Amniotic stem cell (primary cell): ENCODE measurements around the gene SMARCB1.
A peak's percentile ranks its signal among the peaks of the same experiment; 100 is the strongest.
"Not testable (repeated sequence)": the region's sequence is repeated elsewhere in the genome, so short reads cannot be mapped to it uniquely, and the experiment has no call there.

Source experiments
- DNase-seq: peaks from one replicate; lab custom pipeline; 2025; lab: John Stamatoyannopoulos, UW

SMARCB1 gene

DNA sequence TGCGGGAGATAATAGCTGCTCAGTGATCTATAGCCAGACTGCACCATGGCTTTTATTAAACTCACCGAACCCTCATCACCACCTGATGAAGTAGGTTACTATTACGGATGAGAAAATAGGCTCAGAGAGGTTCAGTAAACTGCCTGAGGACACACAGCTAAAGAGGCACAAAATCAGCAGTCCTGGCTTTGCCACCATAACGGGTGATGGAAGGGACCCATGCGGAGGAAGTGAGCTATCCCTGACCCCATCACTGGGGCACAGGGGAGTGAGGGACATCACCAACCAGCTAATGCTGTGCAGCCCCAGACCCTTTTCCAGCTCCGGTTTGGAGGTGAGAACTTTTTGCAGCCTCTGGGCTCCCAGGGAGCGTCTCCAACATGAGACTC, 59.3 kb downstream of the SMARCB1 start:
- DNase-seq = no peak

DNA sequence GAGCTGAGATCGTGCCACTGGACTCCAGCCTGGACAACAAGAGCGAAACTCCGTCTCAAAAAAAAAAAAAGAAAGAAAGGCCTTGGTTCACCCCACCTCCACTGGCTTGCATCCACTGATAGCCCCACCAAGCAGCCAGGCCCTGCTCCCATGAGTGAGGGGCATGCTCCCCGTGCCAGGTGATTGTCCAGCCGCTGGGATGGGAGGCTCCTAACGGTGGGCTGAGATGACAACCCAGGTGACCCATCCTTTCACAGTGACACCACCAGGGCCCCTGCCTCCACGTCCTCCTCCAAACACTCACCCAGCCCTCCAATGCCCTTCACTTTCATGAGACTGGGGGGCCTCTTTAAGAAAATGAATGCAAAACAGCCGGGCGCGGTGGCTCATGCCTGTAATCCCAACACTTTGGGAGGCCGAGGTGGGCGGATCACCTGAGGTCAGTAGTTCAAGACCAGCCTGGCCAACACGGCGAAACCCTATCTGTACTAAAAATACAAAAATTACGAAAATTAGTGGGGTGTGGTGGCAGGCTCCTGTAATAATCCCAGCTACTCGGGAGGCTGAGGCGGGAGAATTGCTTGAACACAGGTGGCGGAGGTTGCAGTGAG, 60.6 kb downstream of the SMARCB1 start:
- no peak for DNase-seq

DNA sequence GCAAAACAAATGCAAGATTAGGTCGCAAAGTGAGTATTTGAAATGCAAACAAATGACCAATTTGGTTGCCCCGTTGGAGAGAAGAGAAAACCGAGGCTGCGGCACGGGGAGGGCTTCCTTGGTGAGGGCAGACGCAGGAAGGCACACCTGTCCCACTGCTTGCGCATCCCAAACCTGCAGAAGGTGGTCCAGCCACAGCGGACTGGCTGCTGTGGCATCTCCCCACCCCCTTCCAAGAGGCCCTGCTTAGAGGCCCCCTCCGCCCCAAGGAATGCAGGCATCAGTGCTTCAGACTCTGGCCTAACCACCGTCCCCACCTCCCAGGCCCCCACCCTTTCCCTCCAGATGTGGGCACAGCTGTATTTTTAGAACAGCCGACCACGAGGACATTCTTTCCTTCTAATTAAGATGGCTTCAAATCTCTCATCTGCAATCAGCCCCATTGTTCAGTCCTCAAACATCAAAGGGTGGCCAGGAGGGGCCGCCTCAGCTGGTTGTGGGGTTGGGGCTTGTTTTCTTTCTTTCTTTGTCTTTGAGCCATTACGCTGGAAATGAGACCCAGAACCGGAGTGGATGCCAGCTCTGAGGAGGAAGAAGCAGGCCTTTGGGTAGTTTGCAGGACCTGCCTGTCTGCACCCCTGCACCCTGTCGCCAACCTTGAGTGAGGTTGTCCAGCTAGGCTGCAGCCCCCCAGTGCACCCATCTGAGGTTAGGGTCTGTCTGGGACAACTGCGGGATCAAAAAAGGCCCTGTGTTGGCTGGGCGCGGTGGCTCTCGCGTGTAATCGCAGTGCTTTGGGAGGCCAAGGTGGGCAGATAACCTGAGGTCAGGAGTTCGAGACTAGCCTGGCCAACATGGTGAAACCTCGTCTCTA, 61.5 kb downstream of the SMARCB1 start:
- DNase-seq = no peak

DNA sequence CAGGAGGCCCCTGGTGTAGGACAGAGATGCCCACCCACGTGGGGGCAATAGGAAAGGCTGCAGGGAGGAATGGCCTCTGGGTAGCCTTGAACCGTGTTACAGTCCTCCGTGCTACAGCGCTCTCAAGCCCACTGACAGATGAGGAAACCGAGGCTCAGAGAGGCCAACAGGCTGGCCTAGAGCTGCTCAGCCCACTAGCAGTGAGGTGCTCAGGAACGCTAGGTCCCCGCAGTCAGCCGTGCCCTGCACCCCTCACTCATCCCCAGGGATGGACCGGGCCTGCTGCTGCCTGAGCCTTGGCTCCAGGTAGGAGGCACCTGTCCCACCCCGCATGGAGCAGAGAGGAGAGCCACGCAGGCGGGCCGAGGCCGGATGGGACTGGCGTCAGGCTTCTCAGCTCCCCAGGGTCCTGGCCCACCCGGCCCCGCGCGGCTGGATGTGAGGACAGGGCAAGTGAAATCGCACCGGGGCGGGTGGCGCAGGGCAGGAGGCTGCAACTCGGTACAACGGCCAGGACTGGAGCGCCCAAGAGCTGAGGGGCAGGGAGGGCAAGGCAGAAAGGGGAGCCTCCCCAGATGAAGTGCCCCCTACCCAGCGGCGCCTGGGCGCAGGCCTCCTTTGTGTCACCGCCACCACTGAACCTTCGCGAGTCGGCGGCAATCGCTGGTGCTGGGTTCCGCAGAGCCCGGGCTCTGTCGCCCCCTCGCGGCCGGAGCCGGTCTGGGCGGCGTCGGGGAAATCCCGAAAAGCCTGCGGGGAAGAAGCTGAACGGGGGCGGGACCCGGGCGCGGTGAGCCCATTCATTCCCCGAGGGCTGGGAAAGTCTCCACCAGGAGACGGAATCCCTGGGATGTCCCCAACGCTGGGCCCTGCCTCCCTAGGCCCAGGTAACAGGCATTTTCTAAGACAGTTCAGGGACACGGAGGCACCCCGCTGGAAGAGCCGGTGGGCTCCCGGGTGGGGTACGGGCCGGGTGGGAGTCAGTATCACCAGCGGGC, 62.5 kb downstream of the SMARCB1 start:
- DNase-seq = peak; percentile 55

DNA sequence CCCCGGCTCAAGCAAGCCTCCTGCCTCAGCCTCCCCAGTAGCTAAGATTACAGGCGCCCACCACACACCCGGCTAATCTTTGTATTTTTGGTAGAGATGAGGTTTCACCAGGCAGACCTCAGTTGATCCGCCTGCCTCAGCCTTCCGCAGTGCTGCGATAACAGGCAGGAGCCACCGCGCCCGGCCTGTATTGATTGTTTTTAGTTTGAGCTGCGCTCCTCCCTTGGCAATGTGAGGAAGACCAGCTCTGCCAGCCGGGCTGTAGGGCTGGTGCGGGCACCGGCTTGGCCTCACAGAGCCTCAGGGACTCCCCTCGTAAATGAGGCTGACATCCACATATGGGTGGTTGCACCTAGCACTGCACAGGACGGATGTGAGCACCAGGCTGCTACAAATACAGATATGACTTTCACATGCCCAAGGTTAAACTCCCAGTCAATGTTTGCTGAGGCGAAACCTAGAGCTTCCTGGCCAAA, 63.4 kb downstream of the SMARCB1 start:
- DNase-seq = no peak

GRCh38 chr22:23856721-23857605, 70.2 kb downstream of the SMARCB1 start:
- peak; percentile 36 for DNase-seq

- peak; percentile 92 for DNase-seq
These were observed 71.1 kb downstream of the SMARCB1 start, which contains the start of gene SLC2A11 for GRCh38 chr22:23857606-23858483. Gene SLC2A11, plus strand, starts transcription at chr22:23857875. Its CDS starts 125 bp downstream, at chr22:23858000.

- no peak for DNase-seq
These were observed 71.7 kb downstream of the SMARCB1 start for GRCh38 chr22:23858484-23858815.

- no peak for DNase-seq
These were observed 72.4 kb downstream of the SMARCB1 start for GRCh38 chr22:23859201-23859600.

DNA sequence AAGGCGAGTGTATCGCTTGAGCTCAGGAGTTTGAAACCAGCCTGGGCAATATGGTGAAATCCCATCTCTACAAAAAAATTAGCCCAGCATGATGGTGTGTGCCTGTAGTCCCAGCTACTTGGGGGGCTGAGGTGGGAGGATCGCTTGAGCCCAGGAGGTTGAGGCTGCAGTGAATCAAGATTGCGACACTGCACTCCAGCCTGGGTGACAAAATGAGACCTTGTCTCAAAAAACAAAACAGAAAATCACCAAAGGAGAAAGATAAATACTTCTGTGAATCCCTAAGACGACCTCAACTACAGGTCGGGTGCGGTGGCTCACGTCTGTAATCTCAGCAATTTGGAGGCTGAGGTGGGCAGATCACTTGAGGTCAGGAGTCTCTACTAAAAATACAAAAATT, 73.4 kb downstream of the SMARCB1 start:
- DNase-seq = not testable (repeated sequence)

- peak; percentile 9 for DNase-seq
These were observed 75.3 kb downstream of the SMARCB1 start for GRCh38 chr22:23862103-23862502.

DNA sequence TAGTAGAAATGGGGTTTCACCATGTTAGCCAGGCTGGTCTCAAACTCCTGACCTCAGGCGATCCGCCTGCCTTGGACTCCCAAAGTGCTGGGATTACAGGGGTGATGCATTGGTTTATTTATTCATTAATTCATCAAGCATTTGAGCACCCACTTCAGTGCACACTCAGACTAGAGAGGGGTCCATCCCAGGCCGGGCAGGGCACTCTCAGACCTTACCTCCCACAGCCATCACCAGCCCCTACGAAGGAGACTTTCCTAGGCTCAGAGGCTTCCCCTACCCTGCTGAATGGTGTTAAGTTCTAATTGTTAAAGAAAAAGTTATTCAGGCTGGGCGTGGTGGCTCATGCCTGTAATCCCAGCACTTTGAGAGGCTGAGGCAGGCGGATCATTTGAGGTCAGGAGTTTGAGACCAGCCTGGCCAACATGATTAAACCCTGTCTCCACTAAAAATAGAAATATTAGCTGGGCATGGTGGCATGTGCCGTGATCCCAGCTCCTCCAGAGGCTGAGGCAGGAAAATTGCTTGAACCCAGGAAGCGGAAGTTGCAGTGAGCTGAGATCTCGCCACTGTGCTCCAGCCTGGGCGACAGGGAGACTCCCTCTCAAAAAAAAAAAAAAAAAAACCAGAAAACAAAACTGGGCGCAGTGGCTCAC, 77.9 kb downstream of the SMARCB1 start:
- not testable (repeated sequence) for DNase-seq

DNA sequence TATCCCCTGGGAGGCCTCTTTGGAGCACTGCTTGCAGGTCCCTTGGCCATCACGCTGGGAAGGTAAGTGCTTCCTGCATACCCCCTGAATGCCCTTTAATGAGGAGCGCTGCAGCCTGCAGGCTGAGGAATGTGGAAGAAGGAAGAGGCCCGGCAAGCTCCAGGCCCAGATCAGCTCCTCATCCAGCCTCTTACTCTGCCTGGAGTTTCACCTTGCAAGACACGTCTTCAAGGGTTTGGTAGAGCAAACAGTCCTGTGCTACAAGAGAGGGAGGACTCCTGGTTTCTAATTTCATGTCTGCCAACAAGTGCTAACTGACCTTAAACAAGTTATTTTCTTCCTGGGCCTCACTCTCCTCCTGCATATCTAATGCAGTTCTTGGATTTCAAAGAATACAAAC, 81.8 kb downstream of the SMARCB1 start:
- no peak for DNase-seq

GRCh38 chr22:23874871-23875270, 88.1 kb downstream of the SMARCB1 start:
- no peak for DNase-seq

GRCh38 chr22:23875801-23876200, 89.0 kb downstream of the SMARCB1 start:
- no peak for DNase-seq

DNA sequence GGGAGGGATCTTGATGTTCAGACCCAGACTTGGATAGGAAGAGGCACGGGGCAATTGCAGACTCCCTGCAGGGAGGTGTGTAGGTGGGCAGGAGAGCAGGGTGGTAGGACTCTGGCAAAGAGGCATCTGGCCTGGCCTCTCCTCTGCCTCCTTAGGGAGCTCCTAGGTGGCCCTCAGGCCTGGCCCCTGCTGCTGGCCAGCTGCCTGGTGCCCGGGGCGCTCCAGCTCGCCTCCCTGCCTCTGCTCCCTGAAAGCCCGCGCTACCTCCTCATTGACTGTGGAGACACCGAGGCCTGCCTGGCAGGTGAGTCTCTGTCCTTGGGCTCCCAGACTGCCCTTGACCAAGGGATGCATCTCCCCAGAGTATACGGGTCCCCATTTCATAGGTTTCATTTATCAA, 90.8 kb downstream of the SMARCB1 start:
- DNase-seq = no peak

GRCh38 chr22:23878219-23878618, 91.5 kb downstream of the SMARCB1 start:
- DNase-seq = no peak

DNA sequence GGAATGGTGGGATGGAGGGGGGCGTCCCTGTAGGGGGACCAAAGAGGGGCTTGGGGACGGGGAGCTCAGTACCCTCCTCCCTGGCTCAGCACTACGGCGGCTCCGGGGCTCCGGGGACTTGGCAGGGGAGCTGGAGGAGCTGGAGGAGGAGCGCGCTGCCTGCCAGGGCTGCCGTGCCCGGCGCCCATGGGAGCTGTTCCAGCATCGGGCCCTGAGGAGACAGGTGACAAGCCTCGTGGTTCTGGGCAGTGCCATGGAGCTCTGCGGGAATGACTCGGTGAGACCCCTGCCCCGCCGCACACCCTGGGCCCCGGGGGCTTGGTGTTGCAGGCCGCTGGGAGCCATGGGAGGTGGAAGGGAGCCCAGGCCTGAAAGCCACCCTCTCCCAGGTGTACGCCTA, 95.6 kb downstream of the SMARCB1 start:
- no peak for DNase-seq

- DNase-seq = no peak
These were observed 96.9 kb downstream of the SMARCB1 start for GRCh38 chr22:23883658-23884057.

GRCh38 chr22:23884140-23884539, 97.4 kb downstream of the SMARCB1 start:
- DNase-seq = no peak
